Heart left ventricle (tissue), 16 donors: ENCODE data around the gene AHNAK2. TPM values are rescaled to one million over a fixed set of nuclear protein-coding genes. Genes with fewer than 3 reads are reported as not detected.
"Not testable (repeated sequence)": the region's sequence is repeated elsewhere in the genome, so short reads cannot be mapped to it uniquely, and the experiment has no call there.

Source experiments
- ATAC-seq, 4 donors: fragments of 200-7000 bp; cut with Tn5 transposase; one replicate each; pipeline ENCODE4 v1.9.1; 2020 to 2022; ENCODE audit warnings: moderate library complexity in 4 of 4, mild to moderate bottlenecking in 3 of 4, moderate number of reproducible peaks in 1 of 4
- DNase-seq, 5 donors: peaks; one replicate each; pipeline ENCODE4 v3.0.0-alpha.2; 2020
- H3K27ac ChIP-seq, 12 donors: fragments of 200-600 bp; sonication (generic) in 4 of 12; one replicate each; pipeline versions ENCODE4 v1.5.0 to v1.8.0; 2016 to 2022; ENCODE audit warnings: mild to moderate bottlenecking in 2 of 12
- H3K27me3 ChIP-seq, 9 donors: fragments of 200-600 bp; sonication (generic) in 2 of 9; one replicate each; pipeline versions ENCODE4 v1.5.1 to v1.8.0; 2016 to 2022; ENCODE audit warnings: mild to moderate bottlenecking in 3 of 9
- H3K36me3 ChIP-seq, 9 donors: fragments of 200-600 bp; sonication (generic) in 2 of 9; one replicate each; pipeline versions ENCODE4 v1.5.0 to v1.8.0; 2018 to 2022; ENCODE audit warnings: mild to moderate bottlenecking in 2 of 9
- H3K4me1 ChIP-seq, 12 donors: fragments of 200-600 bp; sonication (generic) in 4 of 12; one replicate each; pipeline versions ENCODE4 v1.5.0 to v1.8.0; 2016 to 2022; ENCODE audit warnings: mild to moderate bottlenecking in 3 of 12
- H3K4me3 ChIP-seq, 12 donors: fragments of 200-600 bp; sonication (generic) in 4 of 12; one replicate each; pipeline versions ENCODE4 v1.5.0 to v1.8.0; 2017 to 2022; ENCODE audit warnings: mild to moderate bottlenecking in 9 of 12, moderate library complexity in 4 of 12
- H3K9me3 ChIP-seq, 12 donors: fragments of 200-600 bp; sonication (generic) in 4 of 12; one replicate each; pipeline versions ENCODE4 v1.5.0 to v1.8.0; 2016 to 2022; ENCODE audit warnings: mild to moderate bottlenecking in 1 of 12
- POLR2A ChIP-seq, 2 donors: fragments of 450-650 bp; IDR thresholded peaks; one replicate each; pipeline ENCODE4 v1.6.1; 2017; ENCODE audit warnings: antibody characterized with exemption in 2 of 2, mild to moderate bottlenecking in 2 of 2, moderate library complexity in 2 of 2
- WGBS, 4 donors: extraction: QIAGEN DNeasy Blood & Tissue Kit in 2 of 4; methylation state at CpG; one replicate each; pipeline versions ENCODE4 v1.1.5 to v1.1.7; 2013 to 2018; 5-methylcytosine and 5-hydroxymethylcytosine counted together
- intact Hi-C, 10 donors: fragments of 100-400 bp; cut with DNase I; formaldehyde crosslinking; loops; one replicate each; pipeline versions ENCODE4 v1.11.1 to v1.14.2; 2022
- polyA plus RNA-seq, 2 donors: library from polyadenylated mRNA; stranded (reverse); fragments of 200-250 nt; gene quantifications; one replicate each; pipeline ENCODE4 v1.2.3, GENCODE V29; 2013
- total RNA-seq, 9 donors: library from RNA; depleted of rRNA in 2 of 9; stranded (reverse); fragments of >200 nt in 2 of 9; fragmentation: NEBNext Ultra II Directional in 3 of 9; extraction: Animal tissue kit (Norgen Biotek cat#: 25700) in 3 of 9; gene quantifications; one replicate each; pipeline versions ENCODE4 v1.1.0 to v1.2.4, GENCODE V29; 2016 to 2023
- TF ChIP-seq, protein P1 (sequence below), 12 donors: fragments of 200-600 bp; sonication (generic) in 4 of 12; IDR thresholded peaks; one replicate each; pipeline versions ENCODE4 v1.5.0 to v1.8.0; 2018 to 2022; ENCODE audit warnings: antibody characterized with exemption in 12 of 12, mild to moderate bottlenecking in 5 of 12
- donor health status: ischemic (EF 13 %, LVEDD 7.1; RV severe dilation, severe dysfunction).
- donor health status: healthy with polysubstance abuse.
- donor health status: DM: no; HTN: yes; CAD: no.
- donor health status: DM: no; HTN: no; CAD: no.
- donor health status: ischemic (EF 25% LVEDD 6.9; RV normal size, moderate dysfunction).
- donor health status: ischemic (EF 25% LVEDD 5.7; RV mildly dilated, moderate dysfunction).
- donor health status: healthy.
- donor health status: DM: yes; HTN: yes; CAD: no.
- donor health status: ischemic (EF 35%, LVEDD 5.7; RV mildly dilated, moderate dysfunction).
- donor health status: nonischemic (EF 11% LVEDD 7.7; RV severe dilation, severe dysfunction).
- donor health status: DM: yes; HTN: yes; CAD: no.
- donor health status: PGD.
- donor health status: ischemic (EF 29% LVEDD 5.4; RV normal size, mild dysfunction).
- donor health status: nonischemic (EF 23%, LVEDD 6.1; RV moderate dilation, normal function).

AHNAK2 gene
- total and polyA plus RNA-seq, 11 donors = 1.5 to 22.3 (median 2.9) TPM

DNA sequence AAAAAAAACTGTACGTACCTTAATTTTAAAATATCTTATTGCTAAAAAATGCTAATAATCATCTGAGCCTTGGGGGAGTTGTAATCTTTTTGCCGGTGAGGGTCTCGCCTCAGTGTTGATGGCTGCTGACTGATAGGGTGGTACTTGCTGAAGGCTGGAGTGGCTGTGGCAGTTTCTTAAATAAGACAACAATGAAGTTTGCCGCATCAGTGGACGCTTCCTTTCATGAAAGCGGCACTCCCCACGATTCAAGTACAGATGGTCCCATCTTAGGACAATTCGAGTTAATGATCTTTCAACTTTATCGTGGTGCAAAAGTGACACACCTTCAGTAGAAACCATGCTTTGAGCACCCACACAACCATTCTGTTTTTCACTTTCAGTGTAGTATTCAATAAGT is 61.1 kb downstream of the AHNAK2 start:
- WGBS, 4 donors = 69 to 79% (median 72%) methylated on average over 9 of the region's 9 CpGs
- H3K4me1 ChIP-seq = no peaks in the 10 kb centered on the region
- no peaks in the 10 kb centered on the region for H3K36me3 ChIP-seq
- TF ChIP-seq POLR2A (IDR thresholded peaks at IDR 0.05) = no peak
- TF ChIP-seq, protein P1, sequence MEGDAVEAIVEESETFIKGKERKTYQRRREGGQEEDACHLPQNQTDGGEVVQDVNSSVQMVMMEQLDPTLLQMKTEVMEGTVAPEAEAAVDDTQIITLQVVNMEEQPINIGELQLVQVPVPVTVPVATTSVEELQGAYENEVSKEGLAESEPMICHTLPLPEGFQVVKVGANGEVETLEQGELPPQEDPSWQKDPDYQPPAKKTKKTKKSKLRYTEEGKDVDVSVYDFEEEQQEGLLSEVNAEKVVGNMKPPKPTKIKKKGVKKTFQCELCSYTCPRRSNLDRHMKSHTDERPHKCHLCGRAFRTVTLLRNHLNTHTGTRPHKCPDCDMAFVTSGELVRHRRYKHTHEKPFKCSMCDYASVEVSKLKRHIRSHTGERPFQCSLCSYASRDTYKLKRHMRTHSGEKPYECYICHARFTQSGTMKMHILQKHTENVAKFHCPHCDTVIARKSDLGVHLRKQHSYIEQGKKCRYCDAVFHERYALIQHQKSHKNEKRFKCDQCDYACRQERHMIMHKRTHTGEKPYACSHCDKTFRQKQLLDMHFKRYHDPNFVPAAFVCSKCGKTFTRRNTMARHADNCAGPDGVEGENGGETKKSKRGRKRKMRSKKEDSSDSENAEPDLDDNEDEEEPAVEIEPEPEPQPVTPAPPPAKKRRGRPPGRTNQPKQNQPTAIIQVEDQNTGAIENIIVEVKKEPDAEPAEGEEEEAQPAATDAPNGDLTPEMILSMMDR (IDR thresholded peaks at IDR 0.05) = no peak
- no peak overlapping the region for H3K27ac ChIP-seq
- H3K9me3 ChIP-seq = peaks cover 0 to 8% (median 4%) of the 10 kb centered on the region in 12 donors
- no peak overlapping the region for H3K4me3 ChIP-seq
- no peaks in the 10 kb centered on the region for H3K27me3 ChIP-seq
- intact Hi-C loops = no loop called here
- DNase-seq (no peak), ATAC-seq (no peak)

DNA sequence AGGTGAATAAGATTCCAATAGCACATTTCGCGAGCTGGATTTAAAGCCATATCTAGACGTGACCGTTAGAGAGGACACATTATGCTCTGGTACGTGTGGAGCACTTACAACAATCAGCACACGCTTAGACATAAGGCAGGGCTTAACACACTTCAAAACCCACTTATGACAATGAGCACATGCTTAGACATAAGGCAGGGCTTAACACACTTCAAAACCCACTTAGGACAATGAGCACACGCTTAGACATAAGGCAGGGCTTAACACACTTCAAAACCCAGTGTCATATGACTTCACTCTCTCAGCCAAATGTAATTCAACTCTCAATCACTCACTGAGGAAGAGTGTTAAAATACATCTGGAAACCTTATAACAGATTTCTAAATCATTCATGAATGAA is 64.7 kb downstream of the AHNAK2 start:
- no peaks in the 10 kb centered on the region for H3K4me1 ChIP-seq
- TF ChIP-seq, protein P1 (IDR thresholded peaks at IDR 0.05) = no peak
- TF ChIP-seq POLR2A (IDR thresholded peaks at IDR 0.05) = no peak
- no peak overlapping the region for H3K4me3 ChIP-seq
- WGBS, 4 donors = 49 to 65% (median 60%) methylated on average over 7 of the region's 7 CpGs
- no peak for DNase-seq
- intact Hi-C loops = no loop called here
- peak in 2 of 4 donors; percentile 22 to 29 for ATAC-seq
- H3K9me3 ChIP-seq = peaks cover 0 to 21% (median 12%) of the 10 kb centered on the region in 12 donors
- no peak overlapping the region for H3K27ac ChIP-seq
- H3K27me3 ChIP-seq = peaks cover 0 to 4% (median 0%) of the 10 kb centered on the region in 9 donors
- H3K36me3 ChIP-seq = no peaks in the 10 kb centered on the region

DNA sequence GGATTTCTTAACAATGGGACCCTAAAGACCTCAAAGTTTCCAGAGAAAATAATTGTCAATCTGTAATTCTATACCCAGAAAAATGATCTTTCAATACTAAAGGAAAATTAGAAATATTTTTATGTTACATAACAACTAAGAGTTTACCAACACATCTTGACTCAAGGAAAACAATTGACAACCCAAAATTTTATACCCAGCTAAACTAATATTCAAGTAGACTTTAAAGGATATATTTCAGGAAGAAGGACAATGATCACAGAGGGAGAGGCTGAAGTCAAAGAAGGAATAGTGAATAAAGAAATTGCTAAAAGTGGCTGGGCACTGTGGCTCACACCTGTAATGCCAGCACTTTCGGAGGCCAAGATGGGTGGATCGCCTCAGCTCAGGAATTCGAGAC is 66.1 kb downstream of the AHNAK2 start:
- no peaks in the 10 kb centered on the region for H3K4me1 ChIP-seq
- 84 to 94% (median 87%) methylated on average over 3 of the region's 3 CpGs for WGBS, 4 donors
- H3K27ac ChIP-seq = no peak overlapping the region
- DNase-seq = no peak
- no peaks in the 10 kb centered on the region for H3K36me3 ChIP-seq
- peaks cover 0 to 28% (median 12%) of the 10 kb centered on the region in 12 donors for H3K9me3 ChIP-seq
- H3K4me3 ChIP-seq = no peak overlapping the region
- no peak for TF ChIP-seq POLR2A (IDR thresholded peaks at IDR 0.05)
- TF ChIP-seq, protein P1 (IDR thresholded peaks at IDR 0.05) = no peak
- peaks cover 0 to 4% (median 0%) of the 10 kb centered on the region in 9 donors for H3K27me3 ChIP-seq
- no peak for ATAC-seq
- intact Hi-C loops = no loop called here

DNA sequence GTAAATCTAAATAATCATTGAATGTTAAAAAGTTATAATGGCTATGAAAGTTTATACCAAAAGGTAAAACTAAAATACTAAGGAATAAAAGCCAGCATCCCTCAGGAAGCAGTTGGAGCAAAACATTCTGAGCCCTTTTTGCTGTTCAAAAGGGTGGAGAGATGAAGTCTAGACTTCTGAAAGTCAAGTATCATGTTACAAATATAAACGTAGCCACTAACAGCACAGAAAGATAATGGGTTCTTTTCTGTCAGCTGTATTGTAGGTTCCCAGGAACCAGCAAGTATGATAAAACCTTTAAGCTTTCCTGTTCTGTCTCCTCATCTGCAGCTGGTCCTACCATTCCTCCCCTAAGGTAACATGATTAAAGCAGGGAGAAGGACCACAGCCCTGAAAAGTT is 69.9 kb downstream of the AHNAK2 start:
- no peaks in the 10 kb centered on the region for H3K4me1 ChIP-seq
- H3K9me3 ChIP-seq = peaks cover 0 to 28% (median 12%) of the 10 kb centered on the region in 12 donors
- H3K36me3 ChIP-seq = no peaks in the 10 kb centered on the region
- H3K27ac ChIP-seq = no peak overlapping the region
- TF ChIP-seq POLR2A (IDR thresholded peaks at IDR 0.05) = no peak
- TF ChIP-seq, protein P1 (IDR thresholded peaks at IDR 0.05) = no peak
- no peak for DNase-seq
- no peak overlapping the region for H3K4me3 ChIP-seq
- intact Hi-C loops = no loop called here
- H3K27me3 ChIP-seq = peaks cover 0 to 6% (median 0%) of the 10 kb centered on the region in 9 donors
- WGBS, 4 donors = 6 to 15% (median 10%) methylated on average over 1 of the region's 1 CpG
- no peak for ATAC-seq

DNA sequence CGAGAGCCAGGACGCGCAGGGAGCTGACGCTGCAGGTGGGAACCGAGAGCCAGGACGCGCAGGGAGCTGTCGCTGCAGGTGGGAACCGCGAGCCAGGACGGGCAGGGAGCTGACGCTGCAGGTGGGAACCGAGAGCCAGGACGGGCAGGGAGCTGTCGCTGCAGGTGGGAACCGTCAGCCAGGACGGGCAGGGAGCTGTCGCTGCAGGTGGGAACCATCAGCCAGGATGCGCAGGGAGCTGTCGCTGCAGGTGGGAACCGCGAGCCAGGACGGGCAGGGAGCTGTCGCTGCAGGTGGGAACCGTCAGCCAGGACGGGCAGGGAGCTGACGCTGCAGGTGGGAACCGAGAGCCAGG is 72.6 kb downstream of the AHNAK2 start:
- ATAC-seq, H3K4me1 ChIP-seq, H3K27me3 ChIP-seq, H3K9me3 ChIP-seq, H3K27ac ChIP-seq, DNase-seq, H3K4me3 ChIP-seq, intact Hi-C loops, H3K36me3 ChIP-seq: not testable (repeated sequence)
- WGBS, 4 donors = 82 to 86% (median 83%) methylated on average over 27 to 28 of the region's 28 CpGs

DNA sequence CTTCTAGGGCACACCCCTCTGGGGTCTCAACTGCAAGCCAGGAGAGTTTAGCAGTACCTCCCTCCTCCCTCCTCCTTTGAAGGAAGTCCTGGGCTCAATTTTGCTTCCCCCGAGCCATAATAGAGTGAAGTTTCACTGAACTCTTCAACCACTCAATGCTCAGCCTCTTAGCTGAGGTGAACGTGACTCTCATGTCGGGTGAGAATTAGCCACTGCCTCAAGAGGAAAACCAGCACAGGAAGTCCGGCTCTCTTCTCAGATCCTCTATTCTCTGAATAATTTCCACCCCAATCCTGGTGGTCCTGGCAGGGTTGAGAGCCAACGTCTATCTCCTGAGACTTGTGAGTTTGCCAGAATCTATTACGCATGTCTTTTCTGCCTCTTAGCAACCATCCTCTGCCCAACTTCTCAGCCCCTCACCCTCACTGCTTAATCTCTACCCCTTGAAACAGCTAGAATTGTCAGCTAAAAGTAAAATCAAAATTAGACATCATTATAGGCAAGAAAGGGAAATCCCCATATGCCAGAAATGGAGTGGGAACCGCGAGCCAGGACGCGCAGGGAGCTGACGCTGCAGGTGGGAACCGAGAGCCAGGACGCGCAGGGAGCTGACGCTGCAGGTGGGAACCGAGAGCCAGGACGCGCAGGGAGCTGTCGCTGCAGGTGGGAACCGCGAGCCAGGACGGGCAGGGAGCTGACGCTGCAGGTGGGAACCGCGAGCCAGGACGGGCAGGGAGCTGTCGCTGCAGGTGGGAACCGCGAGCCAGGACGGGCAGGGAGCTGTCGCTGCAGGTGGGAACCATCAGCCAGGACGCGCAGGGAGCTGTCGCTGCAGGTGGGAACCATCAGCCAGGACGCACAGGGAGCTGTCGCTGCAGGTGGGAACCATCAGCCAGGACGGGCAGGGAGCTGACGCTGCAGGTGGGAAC is 73.3 kb downstream of the AHNAK2 start:
- ATAC-seq, intact Hi-C loops, H3K36me3 ChIP-seq, H3K27ac ChIP-seq, H3K4me1 ChIP-seq, DNase-seq, H3K9me3 ChIP-seq, H3K4me3 ChIP-seq, H3K27me3 ChIP-seq: not testable (repeated sequence)
- 73 to 80% (median 76%) methylated on average over 36 to 38 of the region's 38 CpGs for WGBS, 4 donors
